NCI-H345 treated with DMSO at 0.1 percent for 48 hours (cell line): ENCODE data around the gene CDH4.

Source experiments
- DNase-seq: peaks from one replicate; lab custom pipeline; 2025; ENCODE audit not compliant: unreplicated experiment; lab: John Stamatoyannopoulos, UW

CDH4 gene

DNA sequence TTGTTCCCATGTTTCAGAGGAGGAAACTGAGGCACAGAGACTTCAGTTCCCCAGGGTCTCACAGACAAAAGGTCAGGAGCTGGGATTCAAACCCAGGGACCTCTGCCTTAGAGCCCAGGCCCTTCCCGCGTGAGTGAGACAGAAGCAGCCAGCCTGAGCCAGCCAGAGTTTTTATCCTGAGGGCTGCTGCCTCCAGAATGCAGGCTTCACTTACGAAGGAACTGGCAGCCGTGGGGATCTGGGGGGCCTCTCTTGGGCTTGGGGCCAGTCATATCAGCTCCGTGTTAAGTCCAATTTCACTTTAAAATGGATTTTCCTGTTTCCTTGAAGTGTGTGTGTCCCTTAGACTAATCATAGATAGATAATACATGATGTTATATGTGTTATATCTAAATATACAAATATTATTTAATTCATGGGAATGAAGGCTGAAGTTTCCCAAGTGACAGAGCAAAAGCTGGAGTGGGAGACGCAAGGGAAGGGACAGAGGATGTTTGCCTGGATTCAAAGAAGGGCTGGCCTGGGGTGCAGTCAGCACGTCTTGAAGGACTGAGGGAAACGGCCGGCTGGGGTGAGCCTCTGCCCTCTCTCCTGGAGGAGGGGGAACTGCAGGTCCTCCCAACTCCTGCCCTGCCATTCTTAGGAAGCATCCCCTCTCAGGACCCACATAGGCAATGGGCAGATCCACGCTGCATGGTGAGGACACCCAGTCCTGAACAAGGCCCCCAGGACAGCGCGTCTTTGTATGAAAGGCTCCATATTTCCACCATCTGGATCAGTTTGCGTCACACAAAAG lies 320.1 kb downstream of the CDH4 start:
- no peak for DNase-seq

DNA sequence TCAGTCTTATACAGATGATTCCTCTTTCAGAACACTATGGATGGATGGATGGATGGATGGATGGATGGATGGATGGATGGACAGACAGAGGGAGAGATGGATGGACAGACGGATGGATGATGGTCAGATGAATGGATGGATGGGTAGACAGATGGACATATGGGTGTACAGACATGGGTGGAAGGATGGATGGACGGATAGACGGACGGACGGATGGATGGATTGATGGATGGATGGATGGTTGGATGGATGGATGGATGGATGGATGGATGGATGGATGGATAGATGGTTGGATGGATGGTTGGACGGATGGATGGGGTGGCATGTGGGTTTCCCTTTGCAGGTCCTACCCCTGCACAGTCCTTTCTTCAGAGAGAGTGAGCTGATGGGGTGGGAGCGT lies 320.7 kb downstream of the CDH4 start:
- DNase-seq: no peak

- DNase-seq: no peak
Observed at GRCh38 chr20:61573415-61574305, 321.6 kb downstream of the CDH4 start.

DNA sequence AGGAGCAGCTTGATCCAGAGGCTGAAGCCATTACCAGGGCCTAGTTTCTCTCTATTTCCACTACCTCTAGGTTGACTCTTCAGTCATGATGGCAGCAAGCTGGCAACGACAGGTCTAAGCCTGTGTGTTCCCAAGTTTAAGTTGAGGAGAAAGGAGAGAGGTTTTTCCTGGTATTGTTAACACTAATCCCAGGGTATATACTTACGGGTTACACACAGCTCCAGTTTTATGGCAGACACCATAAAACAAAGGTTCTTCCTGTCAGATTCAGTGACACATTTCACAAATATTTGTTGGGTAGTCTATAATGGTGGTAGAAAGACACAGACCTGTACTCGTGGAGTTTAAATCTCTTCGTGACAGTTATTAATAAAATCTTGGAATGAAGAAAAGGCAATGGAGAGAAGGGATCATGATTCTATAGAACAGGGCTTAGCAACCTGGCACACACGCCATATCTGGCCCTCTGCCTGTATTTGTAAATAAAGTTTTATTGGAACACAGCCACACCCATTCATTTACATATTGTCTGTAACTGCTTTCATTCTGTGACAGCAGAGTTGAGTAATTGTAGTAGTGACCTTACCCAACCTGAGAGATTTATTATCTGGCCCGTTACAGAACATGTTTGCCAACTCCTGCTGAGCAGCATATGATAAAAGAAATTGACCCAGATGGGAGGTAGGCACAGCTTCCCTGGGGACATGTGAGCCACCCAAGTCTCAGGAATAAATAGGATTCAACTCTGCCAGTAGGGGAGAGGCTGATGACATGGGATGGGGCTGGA lies 323.3 kb downstream of the CDH4 start:
- DNase-seq: peak; percentile 14

- DNase-seq: no peak
Observed at GRCh38 chr20:61576372-61576771, 324.3 kb downstream of the CDH4 start.

GRCh38 chr20:61577065-61577464 lies 325.0 kb downstream of the CDH4 start:
- no peak for DNase-seq

- DNase-seq: no peak
Observed at GRCh38 chr20:61579908-61580307, 327.8 kb downstream of the CDH4 start.

DNA sequence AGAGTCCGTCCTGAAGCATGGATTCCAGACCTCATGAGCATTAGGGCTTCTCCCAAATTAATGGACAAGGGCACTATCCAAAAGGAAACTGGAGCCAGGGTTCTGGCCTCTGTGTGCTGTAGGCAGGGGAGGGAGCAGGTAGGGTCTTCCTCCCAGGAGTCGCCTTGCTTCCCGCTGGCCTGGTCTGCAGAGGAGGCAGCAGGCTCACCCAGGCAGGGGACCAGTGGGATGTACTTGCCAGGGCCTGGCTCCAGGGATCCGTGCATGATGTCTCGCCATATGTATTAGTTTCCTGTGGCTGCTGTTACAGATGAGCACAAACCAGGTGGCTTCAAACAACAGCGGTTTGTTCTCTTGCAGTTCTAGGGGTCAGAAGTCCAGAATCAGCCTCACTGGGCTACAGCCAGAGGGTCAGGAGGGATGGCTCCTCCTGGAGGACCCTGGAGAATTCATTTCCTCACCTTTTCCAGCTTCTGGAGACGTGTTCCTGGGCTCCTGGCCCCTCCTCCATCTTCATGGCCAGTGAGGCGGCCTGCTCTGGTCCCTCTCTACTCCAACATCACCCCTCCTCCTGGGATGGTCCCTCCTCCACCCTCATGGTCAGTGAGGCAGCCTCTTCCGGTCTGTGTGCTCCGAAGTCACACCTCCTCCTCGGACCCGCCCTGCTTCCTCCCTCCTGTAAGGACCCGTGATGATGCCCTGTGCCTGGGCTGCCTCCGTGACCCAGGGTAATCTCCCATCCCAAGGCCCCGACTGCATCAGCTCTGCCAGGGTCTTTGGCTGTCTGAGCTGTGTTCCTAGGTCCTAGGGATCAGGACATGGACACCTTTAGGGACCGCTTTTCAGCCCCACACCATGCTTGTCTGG lies 329.1 kb downstream of the CDH4 start:
- no peak for DNase-seq

GRCh38 chr20:61581825-61582188 lies 329.7 kb downstream of the CDH4 start:
- DNase-seq: no peak

DNA sequence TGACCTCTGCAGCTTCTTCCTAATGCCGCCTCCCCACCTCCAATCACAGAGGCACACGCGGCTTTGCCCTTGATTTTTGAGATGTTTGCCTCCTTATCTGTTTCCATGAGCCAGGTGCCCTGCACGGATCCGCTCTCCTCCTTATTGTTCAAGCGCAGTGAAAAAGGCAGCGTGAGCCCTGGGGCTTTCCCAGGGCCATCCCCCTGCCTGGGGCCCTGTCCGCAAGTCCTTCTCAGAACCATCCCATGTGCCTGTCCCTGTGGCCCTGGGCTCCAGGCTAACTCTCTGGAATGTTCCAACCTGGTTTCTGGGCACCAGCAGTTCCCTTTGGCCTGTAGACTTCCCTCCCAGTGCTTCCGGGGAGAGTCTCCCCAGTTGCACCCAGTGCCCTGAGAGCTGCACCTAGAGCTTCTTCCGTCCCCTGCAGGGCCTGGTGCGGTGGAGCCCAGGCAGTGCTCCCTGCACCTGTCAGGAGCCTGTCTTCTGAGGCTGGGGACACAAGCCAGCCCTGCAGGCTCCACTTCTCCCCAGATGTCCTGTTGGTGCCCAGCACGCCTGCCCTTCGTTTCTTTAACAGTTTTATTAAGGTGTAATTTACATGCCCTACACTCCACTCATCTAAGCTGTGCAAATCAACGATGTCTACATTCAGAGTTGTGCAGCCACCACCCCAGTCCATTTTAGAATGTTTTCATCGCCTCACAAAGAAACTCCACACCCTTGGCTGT lies 330.3 kb downstream of the CDH4 start:
- DNase-seq: no peak

GRCh38 chr20:61583356-61583755 lies 331.3 kb downstream of the CDH4 start:
- DNase-seq: no peak

- DNase-seq: no peak
Observed at GRCh38 chr20:61584851-61585250, 332.8 kb downstream of the CDH4 start.

DNA sequence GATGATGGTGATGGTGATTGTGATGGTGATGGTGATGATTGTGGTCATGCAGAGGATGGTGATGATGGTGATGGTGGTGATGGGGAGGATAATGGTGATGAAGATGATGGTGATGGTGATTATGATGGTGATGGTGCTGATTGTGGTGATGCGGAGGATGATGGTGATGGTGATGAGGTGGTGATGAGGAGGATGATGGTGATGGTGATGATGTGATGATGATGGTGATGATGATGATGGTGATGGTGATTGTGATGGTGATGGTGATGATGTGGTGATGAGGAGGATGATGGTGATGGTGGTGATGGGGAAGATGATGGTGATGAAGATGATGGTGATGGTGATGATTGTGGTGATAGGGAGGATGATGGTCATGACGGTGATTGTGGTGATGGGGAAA lies 333.7 kb downstream of the CDH4 start:
- no peak for DNase-seq

GRCh38 chr20:61587036-61587435 lies 335.0 kb downstream of the CDH4 start:
- no peak for DNase-seq

DNA sequence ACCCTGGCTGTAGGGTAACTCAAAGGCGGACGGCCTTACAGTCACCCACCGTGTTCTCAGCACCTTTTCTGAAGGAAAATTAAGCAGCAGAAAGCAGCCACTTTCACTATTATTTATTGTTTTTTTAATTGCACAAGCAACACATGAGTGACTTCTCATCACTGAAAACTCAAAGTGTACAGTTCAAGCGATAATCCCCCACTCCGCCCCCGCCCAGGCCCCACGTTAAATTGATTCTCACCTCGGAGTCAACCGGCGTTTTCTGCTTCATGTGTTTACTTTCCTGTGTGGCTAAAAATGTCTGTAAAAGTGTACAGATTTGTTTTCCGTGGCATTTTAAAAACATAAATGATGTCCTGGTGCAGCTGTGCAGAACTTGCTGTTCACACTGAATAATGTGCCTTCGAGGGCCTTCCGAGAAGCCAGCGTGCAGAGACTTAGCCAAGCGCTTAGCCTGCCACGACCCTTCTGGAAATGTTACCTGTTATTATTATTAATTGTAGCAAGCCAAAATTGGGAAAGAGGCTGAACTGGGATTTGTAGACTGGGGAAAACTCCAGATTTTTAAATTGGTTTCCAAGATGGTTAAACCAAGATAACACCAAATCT lies 335.7 kb downstream of the CDH4 start:
- DNase-seq: no peak

DNA sequence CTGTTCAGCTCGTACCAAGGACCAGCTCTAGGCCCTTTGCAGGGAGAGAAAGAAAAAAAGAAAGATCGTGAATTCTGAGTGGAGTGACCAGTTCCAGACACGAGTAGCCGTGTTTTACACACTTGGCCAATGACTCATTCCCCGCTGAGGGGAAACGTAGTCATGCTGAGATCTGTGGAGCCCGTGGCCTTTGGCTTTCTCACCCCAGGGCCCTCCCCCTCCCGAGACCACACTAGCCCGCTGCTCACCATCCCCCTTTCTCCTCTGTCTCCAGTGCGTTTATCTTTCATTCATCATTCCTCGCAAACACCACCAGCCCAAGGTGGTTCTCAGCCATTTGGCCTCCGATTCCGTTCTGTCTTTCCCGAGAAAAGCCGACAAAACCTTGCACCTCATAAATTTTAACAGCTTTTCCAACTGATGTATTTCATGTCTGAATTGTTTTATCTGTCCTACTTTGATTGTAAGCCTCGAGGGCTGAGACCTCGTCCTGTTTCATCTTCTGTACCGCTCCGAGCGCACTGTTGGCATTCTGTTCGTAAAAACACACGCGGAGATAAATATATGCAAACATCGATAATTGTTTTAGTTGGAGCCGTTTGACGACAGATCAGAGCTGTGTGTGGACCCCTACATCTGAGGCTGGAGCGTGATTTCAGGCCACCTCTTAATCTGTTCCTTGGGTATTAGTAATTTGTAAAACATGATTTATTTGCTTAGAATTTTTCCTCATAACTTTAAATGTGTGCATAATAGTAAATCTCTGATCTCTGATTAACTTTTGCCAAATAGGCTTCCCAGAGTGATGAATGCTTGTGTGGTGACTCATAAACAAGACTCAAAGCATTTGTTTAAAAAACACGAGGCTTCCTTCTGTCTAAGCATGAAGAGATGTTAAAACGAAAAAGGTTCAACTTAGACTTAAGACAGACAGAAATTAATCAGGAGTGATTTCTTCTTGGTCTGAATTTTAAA lies 336.6 kb downstream of the CDH4 start:
- no peak for DNase-seq

GRCh38 chr20:61590236-61590635 lies 338.2 kb downstream of the CDH4 start:
- DNase-seq: no peak

DNA sequence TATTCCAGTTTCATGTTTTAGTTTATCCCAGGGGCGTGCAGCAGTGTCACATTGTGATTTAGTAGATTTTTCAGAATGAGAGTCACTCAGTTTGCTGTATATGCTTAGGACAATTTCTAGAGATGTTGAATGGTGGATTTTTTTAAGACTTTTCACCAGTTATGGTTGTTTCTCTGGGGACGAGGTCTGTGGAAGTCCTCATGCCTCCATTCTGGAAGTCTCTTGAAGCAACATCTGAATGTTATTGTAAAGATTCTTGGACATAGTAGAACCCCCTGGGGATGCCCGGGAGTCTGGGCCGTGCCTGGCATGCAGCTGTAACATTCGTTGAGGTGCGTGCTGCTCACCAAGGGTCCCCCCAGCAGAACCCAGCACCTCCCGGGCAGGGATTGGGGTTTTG lies 341.5 kb downstream of the CDH4 start:
- no peak for DNase-seq
